NB4 (cell line): ENCODE measurements around the gene TUBA3D.
"Not testable (repeated sequence)": the region's sequence is repeated elsewhere in the genome, so short reads cannot be mapped to it uniquely, and the experiment has no call there.

Experiments used
- CTCF ChIP-seq: IDR thresholded peaks from one replicate; pipeline ENCODE4 v1.5.1; 2012; ENCODE audit warnings: low read depth, low read length
- MAX ChIP-seq: IDR thresholded peaks from 2 replicates; pipeline ENCODE4 v1.6.1; 2011; ENCODE audit warnings: low read depth, low read length
- MYC ChIP-seq: IDR thresholded peaks from 2 replicates; pipeline ENCODE4 v1.6.1; 2011; ENCODE audit warnings: low read depth, low read length

- not testable (repeated sequence) for TF ChIP-seq MAX, CTCF, MYC
Observed at GRCh38 chr2:131531547-131532185, 55.7 kb downstream of the TUBA3D start.
